Transverse colon (tissue), 4 donors: ENCODE data around the gene KCNQ1OT1. TPM values are rescaled to one million over a fixed set of nuclear protein-coding genes. Genes with fewer than 3 reads are reported as not detected.

Source experiments
- DNase-seq: peaks from one replicate; pipeline ENCODE4 v3.0.0-alpha.2; 2019
- H3K27ac ChIP-seq, 4 donors: fragments of 200-600 bp; sonication (generic); 2 replicates each; pipeline ENCODE4 v1.5.1; 2016 to 2018; ENCODE audit warnings: inconsistent platforms in 4 of 4
- H3K27me3 ChIP-seq: fragments of 200-600 bp; sonication (generic); 2 replicates; pipeline ENCODE4 v1.5.1; 2017; ENCODE audit warnings: inconsistent platforms
- H3K36me3 ChIP-seq, 4 donors: fragments of 200-600 bp; sonication (generic); 2 replicates each; pipeline ENCODE4 v1.5.1; 2017 to 2019; ENCODE audit warnings: inconsistent platforms in 4 of 4
- H3K4me1 ChIP-seq, 4 donors: fragments of 200-600 bp; sonication (generic); 2 replicates each; pipeline ENCODE4 v1.5.1; 2017 to 2020; ENCODE audit warnings: inconsistent platforms in 4 of 4
- H3K4me3 ChIP-seq, 4 donors: fragments of 200-600 bp; sonication (generic); 1 replicate in 1 of 4; 2 replicates in 3 of 4; pipeline versions ENCODE4 v1.5.1 to v1.6.1; 2017 to 2019; ENCODE audit warnings: inconsistent platforms in 4 of 4
- H3K9me3 ChIP-seq, 2 donors: fragments of 200-600 bp; sonication (generic); 2 replicates each; pipeline ENCODE4 v1.5.1; 2017 to 2019; ENCODE audit warnings: inconsistent platforms in 2 of 2
- CTCF ChIP-seq, 5 experiments: fragments of 200-600 bp in 3 of 5; fragments of 450-650 bp in 2 of 5; sonication (generic) in 3 of 5; IDR thresholded peaks; 1 replicate in 2 of 5; 2 replicates in 3 of 5; pipeline ENCODE4 v1.5.1; 2016 to 2017; ENCODE audit warnings: antibody characterized with exemption in 5 of 5, inconsistent platforms in 3 of 5, mild to moderate bottlenecking in 2 of 5, moderate library complexity in 1 of 5
- EP300 ChIP-seq: sonication (generic); formaldehyde crosslinking; IDR thresholded peaks from one replicate; pipeline ENCODE4 v1.6.1; 2017; ENCODE audit warnings: antibody characterized with exemption, low read depth
- POLR2A ChIP-seq: fragments of 450-650 bp; IDR thresholded peaks from one replicate; pipeline ENCODE4 v1.6.1; 2016; ENCODE audit warnings: antibody characterized with exemption, mild to moderate bottlenecking, moderate library complexity
- POLR2AphosphoS5 ChIP-seq, 3 donors: sonication (generic); formaldehyde crosslinking; IDR thresholded peaks; one replicate each; pipeline ENCODE4 v1.6.1; 2016; ENCODE audit warnings: antibody characterized with exemption in 3 of 3
- WGBS, 2 donors: methylation state at CpG; one replicate each; pipeline ENCODE4 v1.1.5; 2018; ENCODE audit warnings: low coverage in 1 of 2; 5-methylcytosine and 5-hydroxymethylcytosine counted together
- in situ Hi-C, 4 donors: fragments of 200-750 bp; cut with MboI; loops; one replicate each; pipeline versions ENCODE4 v1.15.0 to v1.15.1; 2017; ENCODE audit warnings: low sequenced_read_pairs in 3 of 4, low pct_ligation_motif_present in 1 of 4, low pct_unique_long_range_greater_than_20kb in 1 of 4
- intact Hi-C: fragments of 100-400 bp; cut with DNase I; formaldehyde crosslinking; loops from one replicate; pipeline ENCODE4 v1.15.1; 2023; ENCODE audit warnings: low total_unique reads
- total RNA-seq, 4 donors: library from RNA; depleted of rRNA; stranded (reverse); fragments of >200 nt; gene quantifications; one replicate each; pipeline ENCODE4 v1.1.0, GENCODE V29; 2016

The KCNQ1OT1 gene
- total RNA-seq, 4 donors from 2014 or later = 1.5 to 5.0 (median 1.9) TPM

- no peaks in the 10 kb centered on the region for H3K27me3 ChIP-seq
- no peak for DNase-seq
- H3K9me3 ChIP-seq = peaks cover 6 to 13% of the 10 kb centered on the region in 2 donors
- H3K36me3 ChIP-seq = peaks cover 0 to 3% (median 0%) of the 10 kb centered on the region in 4 donors
- no peaks in the 10 kb centered on the region for H3K4me1 ChIP-seq
- in situ Hi-C loops (no loop called here), intact Hi-C loops (no loop called here)
- no peak overlapping the region for H3K4me3 ChIP-seq
- TF ChIP-seq POLR2AphosphoS5 (IDR thresholded peaks at IDR 0.05) = no peak
- no peak for TF ChIP-seq EP300
- TF ChIP-seq POLR2A = no peak
- no peak for TF ChIP-seq CTCF (IDR thresholded peaks at IDR 0.05)
- WGBS, 2 donors = 100% methylated on average over 2 of the region's 2 CpGs; no CpG with 5 or more reads in 1 of the 2 donors
- no peak overlapping the region for H3K27ac ChIP-seq
These were observed 36.3 kb downstream of the KCNQ1OT1 start for GRCh38 chr11:2663506-2663905.

- WGBS, 2 donors = 75 to 96% methylated on average over 2 to 19 of the region's 19 CpGs
- Histone ChIP-seq H3K4me1 (no peaks in the 10 kb centered on the region), H3K4me3 (no peak overlapping the region), H3K27ac (no peak overlapping the region), H3K27me3 (no peaks in the 10 kb centered on the region), H3K9me3 (peaks cover 6 to 13% of the 10 kb centered on the region in 2 donors), H3K36me3 (peaks cover 0 to 3% (median 0%) of the 10 kb centered on the region in 4 donors)
- no peak for TF ChIP-seq EP300
- TF ChIP-seq POLR2AphosphoS5 (IDR thresholded peaks at IDR 0.05) = no peak
- TF ChIP-seq CTCF (IDR thresholded peaks at IDR 0.05) = no peak
- in situ Hi-C loops (no loop called here), intact Hi-C loops (no loop called here)
- DNase-seq = no peak
These were observed 37.1 kb downstream of the KCNQ1OT1 start for GRCh38 chr11:2662430-2663299.

GRCh38 chr11:2662024-2662312, 37.8 kb downstream of the KCNQ1OT1 start:
- no peak overlapping the region for H3K4me3 ChIP-seq
- TF ChIP-seq CTCF (IDR thresholded peaks at IDR 0.05) = no peak
- no peak for TF ChIP-seq POLR2AphosphoS5 (IDR thresholded peaks at IDR 0.05)
- TF ChIP-seq POLR2A = no peak
- no peak for TF ChIP-seq EP300
- in situ Hi-C loops (no loop called here), intact Hi-C loops (no loop called here)
- H3K27me3 ChIP-seq = no peaks in the 10 kb centered on the region
- 97% methylated on average over 5 of the region's 5 CpGs; no CpG with 5 or more reads in 1 of the 2 donors for WGBS, 2 donors
- H3K9me3 ChIP-seq = peaks cover 6 to 13% of the 10 kb centered on the region in 2 donors
- H3K4me1 ChIP-seq = no peaks in the 10 kb centered on the region
- DNase-seq = no peak
- H3K27ac ChIP-seq = no peak overlapping the region
- peaks cover 0 to 3% (median 0%) of the 10 kb centered on the region in 4 donors for H3K36me3 ChIP-seq

DNA sequence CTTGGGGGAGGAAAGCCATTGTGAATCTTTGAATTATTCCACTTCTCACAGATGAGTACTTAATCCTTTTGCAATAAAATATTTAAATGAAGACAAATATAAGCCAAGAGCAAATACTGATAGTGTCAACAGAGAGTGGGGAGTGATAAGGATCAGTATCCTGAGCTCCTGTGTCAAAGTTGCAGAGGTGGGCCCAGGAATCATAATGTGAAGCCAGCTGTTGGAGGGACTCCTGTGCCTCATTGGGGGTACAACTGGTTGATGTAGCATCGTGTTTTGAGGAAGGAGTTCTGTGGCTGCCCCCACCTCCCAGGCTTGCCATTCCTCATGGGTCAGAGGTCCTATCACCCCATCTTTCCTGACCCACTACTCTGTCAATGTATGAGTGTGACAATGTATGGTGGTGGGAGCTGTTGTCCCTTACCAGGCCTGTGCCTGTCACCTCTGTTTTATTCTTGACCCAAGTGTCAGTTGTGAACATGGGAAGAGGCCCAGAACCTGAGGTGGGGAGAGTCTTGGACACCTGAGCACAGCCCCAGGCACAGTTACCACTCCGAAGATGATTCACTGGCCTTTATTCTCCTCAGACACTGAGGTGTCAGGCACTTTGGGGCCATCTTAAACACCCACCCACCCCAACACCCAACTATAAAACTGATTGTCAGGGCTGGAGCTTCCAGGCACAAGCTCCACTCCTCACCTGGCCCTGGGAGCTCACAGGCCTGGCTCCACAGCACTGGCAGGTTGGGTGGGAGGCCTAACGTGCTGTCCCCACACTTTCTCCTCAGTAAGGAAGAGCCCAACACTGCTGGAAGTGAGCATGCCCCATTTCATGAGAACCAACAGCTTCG, 38.4 kb downstream of the KCNQ1OT1 start:
- 89% methylated on average over 4 of the region's 4 CpGs; no CpG with 5 or more reads in 1 of the 2 donors for WGBS, 2 donors
- Histone ChIP-seq H3K4me3 (no peak overlapping the region), H3K27ac (no peak overlapping the region), H3K9me3 (peaks cover 6 to 13% of the 10 kb centered on the region in 2 donors), H3K36me3 (peaks cover 0 to 3% (median 0%) of the 10 kb centered on the region in 4 donors), H3K4me1 (no peaks in the 10 kb centered on the region), H3K27me3 (no peaks in the 10 kb centered on the region)
- TF ChIP-seq POLR2A (no peak), POLR2AphosphoS5 (IDR thresholded peaks at IDR 0.05) (no peak), EP300 (no peak), CTCF (IDR thresholded peaks at IDR 0.05) (no peak)
- no peak for DNase-seq
- intact Hi-C loops = no loop called here
- in situ Hi-C loops = no loop called here
